K562 (cell line): Measurements from ENCODE around the gene TFB2M. TPM values are rescaled to one million over a fixed set of nuclear protein-coding genes. Genes with fewer than 3 reads are reported as not detected.

Experiments used
- CTCFL ChIP-seq: IDR thresholded peaks from 2 replicates; pipeline ENCODE4 v1.6.1; 2011; ENCODE audit warnings: borderline replicate concordance, low read depth, mild to moderate bottlenecking, moderate library complexity, low read length; ENCODE audit not compliant: insufficient read depth, poor library complexity, severe bottlenecking
- KLF13 ChIP-seq: fragments of 450-650 bp; IDR thresholded peaks from 2 replicates; pipeline ENCODE4 v1.6.1; 2016; ENCODE audit warnings: missing genetic modification characterization, low read depth, mild to moderate bottlenecking, missing compliant biosample characterization, moderate library complexity, borderline replicate concordance
- RBM22 ChIP-seq: fragments of 200-400 bp; formaldehyde crosslinking; IDR thresholded peaks from 2 replicates; pipeline ENCODE4 v1.6.1; 2018; ENCODE audit warnings: low read length, low read depth; ENCODE audit not compliant: poor library complexity, severe bottlenecking
- ZBTB11 ChIP-seq, 3 experiments: fragments of 200-800 bp in 1 of 3; fragments of 250-450 bp in 1 of 3; fragments of 450-650 bp in 1 of 3; sonication (Bioruptor Pico) in 1 of 3; sonication (Bioruptor generic) in 1 of 3; formaldehyde crosslinking in 1 of 3; IDR thresholded peaks; 2 replicates each; pipeline versions ENCODE4 v1.6.1 to v1.8.0; 2016 to 2022; ENCODE audit warnings: mild to moderate bottlenecking in 2 of 3, missing genetic modification characterization in 2 of 3, missing compliant biosample characterization in 1 of 3, moderate library complexity in 1 of 3
- ZNF707 ChIP-seq: fragments of 250-450 bp; sonication (Bioruptor Pico); conservative IDR thresholded peaks from 2 replicates; pipeline ENCODE4 v1.8.0; 2022; ENCODE audit warnings: inconsistent platforms, mild to moderate bottlenecking, moderate library complexity
- polyA plus RNA-seq, 8 experiments: library from polyadenylated mRNA; depleted of rRNA in 4 of 8; stranded (reverse) in 5 of 8; unstranded in 3 of 8; fragments of >200 nt; fragmentation: Nextera tagmentation in 2 of 8; fragmentation: Illumina TruSeq in 1 of 8; extraction: Ambion mirVana in 2 of 8; extraction: Trizol in 1 of 8; gene quantifications; 2 replicates each; pipeline versions ENCODE4 v1.2.1 to v1.2.3, GENCODE V29; 2011 to 2014; ENCODE audit warnings: inconsistent platforms in 1 of 8, missing spikeins in 1 of 8
- total RNA-seq, 7 experiments: library from RNA; depleted of rRNA in 6 of 7; stranded (reverse); fragments of >200 nt in 6 of 7; fragmentation: Illumina TruSeq in 2 of 7; extraction: Trizol in 2 of 7; gene quantifications; 2 replicates each; pipeline versions ENCODE4 v1.2.1 to v1.2.3, GENCODE V29; 2011 to 2021; ENCODE audit warnings: low replicate concordance in 1 of 7

The TFB2M gene
- total and polyA plus RNA-seq, 9 of the 15 experiments (the other 6 are each of a cell fraction or from before 2014, with no cell fraction given): 55.1 to 162 (median 70.6) TPM

GRCh38 chr1:246513041-246513440 is 53.0 kb downstream of the TFB2M start (continued):
- TF ChIP-seq KLF13 (tag) (no peak), ZNF707 (CRISPR knock-in tag) (no peak), RBM22 (no peak), CTCFL (no peak), ZBTB11 (CRISPR knock-in tag; IDR thresholded peaks at IDR 0.05) (no peak)
